WI38 (cell line): Measurements from ENCODE around the gene ZNF816.
A peak's percentile ranks its signal among the peaks of the same experiment; 100 is the strongest.
"Not testable (repeated sequence)": the region's sequence is repeated elsewhere in the genome, so short reads cannot be mapped to it uniquely, and the experiment has no call there.

Source experiments
- H3K4me3 ChIP-seq: 2 replicates; pipeline ENCODE4 v1.5.1; 2011; ENCODE audit warnings: low read depth, mild to moderate bottlenecking, control low read depth, low read length
- CTCF ChIP-seq: IDR thresholded peaks from 2 replicates; pipeline ENCODE4 v1.5.1; 2012; ENCODE audit warnings: low read depth, mild to moderate bottlenecking, control low read depth, low read length

The ZNF816 gene

GRCh38 chr19:52945652-52946321 is 16.9 kb downstream of the ZNF816 start:
- no peak overlapping the region for H3K4me3 ChIP-seq
- no peak for TF ChIP-seq CTCF

GRCh38 chr19:52944703-52945493 is 17.8 kb downstream of the ZNF816 start:
- H3K4me3 ChIP-seq = not testable (repeated sequence)

GRCh38 chr19:52943884-52944643 is 18.6 kb downstream of the ZNF816 start:
- TF ChIP-seq CTCF = no peak
- no peak overlapping the region for H3K4me3 ChIP-seq

GRCh38 chr19:52943134-52943883 is 19.4 kb downstream of the ZNF816 start:
- H3K4me3 ChIP-seq = peak overlapping the region; percentile 93
- TF ChIP-seq CTCF = no peak

GRCh38 chr19:52942386-52943133 is 20.1 kb downstream of the ZNF816 start:
- H3K4me3 ChIP-seq = peak overlapping the region; percentile 93
- TF ChIP-seq CTCF = no peak

GRCh38 chr19:52941941-52942385 is 20.7 kb downstream of the ZNF816 start:
- peak overlapping the region; percentile 93 for H3K4me3 ChIP-seq
- TF ChIP-seq CTCF = no peak

- H3K4me3 ChIP-seq = peak overlapping the region; percentile 93
Measured at GRCh38 chr19:52941523-52941922, 21.2 kb downstream of the ZNF816 start.

- H3K4me3 ChIP-seq = not testable (repeated sequence)
Measured at GRCh38 chr19:52940905-52941304, 21.8 kb downstream of the ZNF816 start.
